GM21515 (cell line): ENCODE results near the gene ENOX2.

ENCODE experiments used
- ATAC-seq: cut with Tn5 transposase; IDR thresholded peaks from one replicate; pipeline ENCODE4 v1.9.1; 2021; ENCODE audit not compliant: unreplicated experiment

The ENOX2 gene

GRCh38 chrX:130704053-130705038 lies 198.7 kb downstream of the ENOX2 start:
- ATAC-seq, result no peak

DNA sequence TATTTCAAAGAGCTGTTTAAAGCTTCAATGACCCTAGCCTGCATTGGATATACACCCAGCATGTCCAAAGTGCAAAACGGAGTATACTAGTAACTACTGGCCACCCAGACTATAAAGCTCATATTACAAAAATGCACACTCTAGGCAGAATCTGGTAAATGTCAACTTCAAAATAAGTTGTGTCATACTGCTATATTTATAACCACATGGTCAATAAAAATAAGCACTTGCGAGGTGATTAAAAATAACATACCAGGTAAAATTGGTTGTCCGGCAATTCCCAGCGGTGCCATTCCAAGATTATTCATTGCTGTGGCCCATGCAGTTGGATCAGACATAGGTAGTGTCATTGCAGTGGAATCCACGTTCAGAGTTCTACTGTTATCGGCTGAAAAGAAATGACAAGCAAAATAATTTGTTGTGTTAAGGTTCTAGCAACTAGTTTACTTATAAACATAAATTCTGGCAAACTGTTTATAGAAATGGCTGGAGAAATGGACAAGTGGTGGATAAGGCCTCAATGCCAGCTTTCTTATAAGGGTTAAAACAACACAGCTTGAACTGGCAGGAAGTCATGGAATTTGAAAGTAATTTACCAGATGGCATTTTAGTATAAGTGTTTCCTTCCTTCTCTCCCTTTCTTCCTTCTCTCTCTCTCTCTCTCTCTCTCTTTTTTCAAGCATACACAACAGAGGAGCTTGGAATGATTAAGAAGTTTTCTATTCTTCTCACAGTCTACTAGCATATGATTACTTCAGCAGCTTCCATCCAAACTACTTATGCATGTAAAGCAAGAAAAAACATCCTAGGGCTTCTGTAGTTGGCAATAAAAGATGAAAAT lies 199.9 kb downstream of the ENOX2 start:
- ATAC-seq, result no peak

DNA sequence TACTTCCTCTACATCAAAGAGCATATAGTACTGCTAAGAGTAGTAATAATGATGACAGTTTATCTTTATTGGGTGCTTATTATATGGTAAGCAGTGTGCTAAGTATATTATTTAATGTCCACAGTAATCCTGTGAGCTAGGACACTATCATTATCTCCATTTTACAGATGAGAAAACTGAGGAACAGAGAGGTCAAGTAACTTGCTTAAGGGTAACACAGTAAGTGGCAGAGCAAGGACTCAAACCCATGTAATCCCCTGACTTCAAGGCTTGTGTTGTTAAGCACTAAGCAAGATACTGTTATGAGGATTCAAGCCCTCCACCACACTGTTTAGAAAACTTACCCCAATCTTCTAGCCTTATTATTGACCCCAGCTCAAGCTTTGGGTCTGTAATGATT lies 202.4 kb downstream of the ENOX2 start:
- no peak for ATAC-seq

- ATAC-seq, result no peak
Measured at GRCh38 chrX:130699618-130700017, 203.4 kb downstream of the ENOX2 start.

- no peak for ATAC-seq
Measured at GRCh38 chrX:130696542-130696941, 206.5 kb downstream of the ENOX2 start.

DNA sequence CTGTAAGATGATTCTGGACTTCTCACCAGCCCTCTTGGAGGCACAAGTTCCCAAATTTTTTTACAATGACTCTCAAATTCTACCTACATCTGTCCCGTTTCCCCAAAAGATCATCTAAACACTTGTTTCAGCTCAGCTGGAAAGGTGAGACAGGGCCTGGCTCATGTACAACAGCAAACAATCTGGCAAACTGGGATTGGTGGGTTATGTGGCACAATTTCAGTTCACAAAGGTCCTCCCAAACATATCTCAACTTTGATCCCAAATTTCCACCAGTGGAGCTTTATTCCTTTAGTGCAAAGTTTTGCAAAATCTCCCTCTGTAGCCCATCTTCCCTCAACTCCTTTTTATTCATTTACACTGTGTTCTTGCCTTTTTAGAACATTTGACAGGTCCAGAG lies 207.1 kb downstream of the ENOX2 start:
- ATAC-seq, result no peak

- ATAC-seq, result no peak
Measured at GRCh38 chrX:130694983-130695382, 208.0 kb downstream of the ENOX2 start.

GRCh38 chrX:130691576-130691975 lies 211.4 kb downstream of the ENOX2 start:
- ATAC-seq, result no peak

DNA sequence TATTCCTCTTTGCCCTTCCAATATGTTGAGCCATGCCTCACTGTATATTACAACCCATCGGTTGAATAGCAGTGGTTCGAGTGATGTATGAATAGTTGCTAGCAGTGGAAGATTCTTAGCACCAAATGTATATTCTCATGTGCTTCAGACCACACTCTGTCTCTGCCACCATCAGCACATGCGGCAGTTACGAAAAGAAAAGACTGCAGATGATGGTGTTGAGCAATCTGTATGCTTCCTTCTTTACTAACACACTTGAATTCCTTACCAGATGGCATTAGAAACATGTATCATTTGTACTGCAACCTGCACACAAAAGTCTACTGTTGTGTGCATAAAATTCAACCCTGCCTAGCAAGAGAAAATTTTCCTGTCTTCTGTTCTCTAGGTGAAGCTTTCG lies 214.6 kb downstream of the ENOX2 start:
- no peak for ATAC-seq

- ATAC-seq, result no peak
Measured at GRCh38 chrX:130682990-130683389, 220.0 kb downstream of the ENOX2 start.

DNA sequence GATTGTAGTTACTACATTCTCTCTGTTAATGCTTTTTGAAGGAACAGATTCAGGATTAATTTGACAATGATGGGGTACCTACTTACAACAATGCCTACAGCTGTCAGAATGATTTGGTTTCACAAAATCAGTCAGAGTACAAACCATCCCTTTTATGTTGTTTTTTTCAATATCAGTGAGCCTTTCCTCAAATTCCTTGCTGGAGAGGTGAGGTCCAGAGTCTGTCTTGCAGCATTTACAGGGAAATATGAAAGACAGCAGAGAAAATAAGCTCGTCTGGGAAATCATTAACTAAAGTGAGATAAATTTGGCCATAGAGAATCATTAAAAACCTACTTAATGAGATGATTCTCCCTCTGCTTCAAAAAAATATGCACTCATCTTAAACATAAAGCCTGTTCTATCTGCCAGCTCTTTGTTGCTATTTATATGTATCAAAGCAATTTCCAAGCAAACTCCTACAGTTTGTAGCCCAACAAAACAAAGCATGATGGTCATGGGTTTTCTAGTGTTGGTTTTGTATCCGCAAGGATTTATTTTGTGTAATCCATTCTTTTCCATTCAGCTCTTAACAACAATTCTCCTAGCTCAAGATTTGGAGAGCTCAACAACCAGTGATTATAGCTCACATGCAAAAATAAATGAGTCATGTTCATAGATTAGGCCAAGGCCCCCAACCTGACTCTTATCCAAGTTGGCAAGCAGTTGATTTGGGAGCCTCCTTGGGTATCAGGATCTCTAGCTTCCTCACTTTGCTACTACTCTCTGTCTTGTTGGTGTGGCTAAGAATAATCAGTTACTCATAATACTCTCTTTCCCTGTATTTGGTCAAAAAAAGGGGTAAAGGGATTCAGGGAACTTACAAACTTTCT lies 222.6 kb downstream of the ENOX2 start:
- no peak for ATAC-seq

- no peak for ATAC-seq
Measured at GRCh38 chrX:130676861-130677260, 226.1 kb downstream of the ENOX2 start.

- no peak for ATAC-seq
Measured at GRCh38 chrX:130672214-130672613, 230.8 kb downstream of the ENOX2 start.

GRCh38 chrX:130669233-130669632 lies 233.8 kb downstream of the ENOX2 start:
- ATAC-seq, result no peak

DNA sequence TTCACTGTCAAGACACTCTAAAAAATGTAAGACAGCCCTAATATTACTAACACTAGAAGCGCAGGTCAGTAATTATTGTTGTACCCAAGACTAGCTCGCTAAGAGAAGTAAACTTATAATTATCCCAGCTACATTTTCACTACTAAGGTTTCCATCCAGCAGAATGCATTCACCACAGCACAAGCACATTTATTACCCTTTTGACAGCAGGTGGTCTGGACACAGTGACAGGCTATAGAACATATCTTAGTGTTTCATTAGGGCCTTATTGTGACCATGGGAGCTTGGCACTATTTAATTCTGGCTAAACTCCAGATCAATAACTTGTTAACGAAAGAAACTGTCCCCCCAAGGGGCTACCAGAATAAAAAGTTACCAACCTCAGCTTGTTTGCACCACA lies 237.7 kb downstream of the ENOX2 start:
- ATAC-seq, result no peak

- ATAC-seq, result no peak
Measured at GRCh38 chrX:130658310-130658709, 244.7 kb downstream of the ENOX2 start.

GRCh38 chrX:130654409-130654950 lies 248.5 kb downstream of the ENOX2 start:
- ATAC-seq, result no peak

DNA sequence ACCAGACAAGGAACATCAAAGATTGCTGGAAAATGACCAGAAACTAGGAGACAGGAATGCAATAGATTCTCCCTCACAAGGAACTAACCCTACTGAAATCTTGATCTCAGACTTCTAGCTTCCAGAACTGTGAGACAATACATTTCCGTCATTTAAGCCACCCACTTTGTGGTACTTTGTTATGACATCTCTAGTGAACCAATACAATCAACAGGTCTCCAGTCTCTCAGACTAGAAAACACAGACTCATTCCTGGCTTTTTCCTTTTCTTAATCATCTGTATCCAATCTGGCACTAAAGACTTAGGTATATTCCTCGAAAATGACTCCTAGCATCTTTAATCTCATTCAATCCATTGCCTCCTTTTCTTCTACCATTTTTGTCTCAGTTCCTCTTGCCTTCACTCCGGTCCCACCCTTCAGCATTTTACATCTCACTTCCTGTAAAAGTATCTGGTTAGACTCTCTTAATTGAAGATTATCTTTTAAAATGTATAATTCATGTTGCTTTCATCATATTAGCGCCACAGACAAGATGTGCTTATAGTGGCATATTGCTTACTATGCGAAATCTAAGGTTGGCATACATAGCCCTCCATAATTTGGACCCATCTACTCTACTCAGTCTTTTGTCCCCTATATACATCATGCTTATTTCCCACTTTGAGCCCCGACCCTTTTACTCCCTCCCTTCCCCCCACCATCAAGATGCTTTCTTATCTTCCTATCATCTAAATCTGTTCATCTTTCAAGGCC lies 250.0 kb downstream of the ENOX2 start:
- no peak for ATAC-seq

- ATAC-seq, result no peak
Measured at GRCh38 chrX:130649738-130650137, 253.3 kb downstream of the ENOX2 start.

DNA sequence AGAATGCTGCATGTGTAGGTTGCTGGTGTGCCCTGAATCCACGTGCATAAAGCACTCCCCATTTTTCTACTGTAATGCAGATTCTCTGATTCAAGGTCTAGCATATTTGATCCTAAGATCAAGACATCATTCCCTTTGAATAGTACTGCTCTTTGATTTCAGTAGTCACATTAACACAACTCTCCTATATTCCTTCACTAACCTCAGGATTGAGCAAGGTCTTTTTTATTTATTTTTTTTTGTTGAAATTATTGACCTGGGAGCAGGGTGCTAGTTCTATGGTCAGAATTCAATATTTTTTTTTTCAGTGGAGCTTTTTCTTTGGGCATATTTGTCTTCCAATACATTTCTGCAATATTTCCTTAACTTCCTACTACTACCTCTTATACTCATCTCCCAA lies 255.5 kb downstream of the ENOX2 start:
- ATAC-seq, result no peak
